SK-N-SH (cell line): ENCODE data around the gene LRRN1.

Experiments used
- TF ChIP-seq, protein P1 (sequence below): fragments of 150-350 bp; IDR thresholded peaks from 2 replicates; pipeline ENCODE4 v1.6.1; 2016; ENCODE audit warnings: mild to moderate bottlenecking, low read depth, low read length
- TF ChIP-seq, protein P2 (sequence below): IDR thresholded peaks from 2 replicates; pipeline ENCODE4 v1.6.1; 2012; ENCODE audit warnings: mild to moderate bottlenecking, low read depth, low read length, moderate library complexity

DNA sequence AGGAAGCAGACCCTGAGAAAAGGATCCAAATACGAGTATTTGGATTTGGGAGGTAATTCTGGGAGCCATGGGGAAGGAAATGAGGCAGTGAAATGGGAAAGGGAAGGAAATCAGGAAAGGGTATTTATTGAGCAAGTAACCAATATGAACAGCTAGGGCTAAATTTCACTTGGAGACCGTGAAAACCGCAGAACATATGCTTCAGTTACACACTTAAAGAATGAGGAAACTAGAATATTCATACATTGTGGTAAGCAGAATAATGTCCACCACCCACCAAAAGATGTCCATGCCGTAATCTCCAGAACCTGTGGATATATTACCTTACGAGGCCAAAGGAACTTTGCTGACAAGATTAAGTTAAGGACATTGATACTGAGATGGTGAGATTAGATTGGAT lies 63.3 kb downstream of the LRRN1 start:
- TF ChIP-seq, protein P1, sequence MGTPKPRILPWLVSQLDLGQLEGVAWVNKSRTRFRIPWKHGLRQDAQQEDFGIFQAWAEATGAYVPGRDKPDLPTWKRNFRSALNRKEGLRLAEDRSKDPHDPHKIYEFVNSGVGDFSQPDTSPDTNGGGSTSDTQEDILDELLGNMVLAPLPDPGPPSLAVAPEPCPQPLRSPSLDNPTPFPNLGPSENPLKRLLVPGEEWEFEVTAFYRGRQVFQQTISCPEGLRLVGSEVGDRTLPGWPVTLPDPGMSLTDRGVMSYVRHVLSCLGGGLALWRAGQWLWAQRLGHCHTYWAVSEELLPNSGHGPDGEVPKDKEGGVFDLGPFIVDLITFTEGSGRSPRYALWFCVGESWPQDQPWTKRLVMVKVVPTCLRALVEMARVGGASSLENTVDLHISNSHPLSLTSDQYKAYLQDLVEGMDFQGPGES, result no peak
- TF ChIP-seq, protein P2, sequence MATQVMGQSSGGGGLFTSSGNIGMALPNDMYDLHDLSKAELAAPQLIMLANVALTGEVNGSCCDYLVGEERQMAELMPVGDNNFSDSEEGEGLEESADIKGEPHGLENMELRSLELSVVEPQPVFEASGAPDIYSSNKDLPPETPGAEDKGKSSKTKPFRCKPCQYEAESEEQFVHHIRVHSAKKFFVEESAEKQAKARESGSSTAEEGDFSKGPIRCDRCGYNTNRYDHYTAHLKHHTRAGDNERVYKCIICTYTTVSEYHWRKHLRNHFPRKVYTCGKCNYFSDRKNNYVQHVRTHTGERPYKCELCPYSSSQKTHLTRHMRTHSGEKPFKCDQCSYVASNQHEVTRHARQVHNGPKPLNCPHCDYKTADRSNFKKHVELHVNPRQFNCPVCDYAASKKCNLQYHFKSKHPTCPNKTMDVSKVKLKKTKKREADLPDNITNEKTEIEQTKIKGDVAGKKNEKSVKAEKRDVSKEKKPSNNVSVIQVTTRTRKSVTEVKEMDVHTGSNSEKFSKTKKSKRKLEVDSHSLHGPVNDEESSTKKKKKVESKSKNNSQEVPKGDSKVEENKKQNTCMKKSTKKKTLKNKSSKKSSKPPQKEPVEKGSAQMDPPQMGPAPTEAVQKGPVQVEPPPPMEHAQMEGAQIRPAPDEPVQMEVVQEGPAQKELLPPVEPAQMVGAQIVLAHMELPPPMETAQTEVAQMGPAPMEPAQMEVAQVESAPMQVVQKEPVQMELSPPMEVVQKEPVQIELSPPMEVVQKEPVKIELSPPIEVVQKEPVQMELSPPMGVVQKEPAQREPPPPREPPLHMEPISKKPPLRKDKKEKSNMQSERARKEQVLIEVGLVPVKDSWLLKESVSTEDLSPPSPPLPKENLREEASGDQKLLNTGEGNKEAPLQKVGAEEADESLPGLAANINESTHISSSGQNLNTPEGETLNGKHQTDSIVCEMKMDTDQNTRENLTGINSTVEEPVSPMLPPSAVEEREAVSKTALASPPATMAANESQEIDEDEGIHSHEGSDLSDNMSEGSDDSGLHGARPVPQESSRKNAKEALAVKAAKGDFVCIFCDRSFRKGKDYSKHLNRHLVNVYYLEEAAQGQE, result no peak
